ENCODE results near the gene PPP2R5D. TPM values are rescaled to one million over a fixed set of nuclear protein-coding genes. Genes with fewer than 3 reads are reported as not detected.

PPP2R5D gene
- polyA plus RNA-seq, 3 donors = 10.3 to 24.9 (median 14.9) TPM

GRCh38 chr6:42969431-42969830 lies 14.9 kb upstream of the PPP2R5D start:
- no peak for DNase-seq
- peaks cover 42 to 72% of the 10 kb centered on the region in 2 donors for H3K36me3 Mint-ChIP-seq
- no peak overlapping the region for H3K4me3 Mint-ChIP-seq
- Histone ChIP-seq H3K79me2 (ENCODE audit: insufficient read depth, low read length) (no peaks in the 10 kb centered on the region), H3K9ac (ENCODE audit: insufficient read depth, low read length, poor library complexity, severe bottlenecking) (no peak overlapping the region), H3K27ac (ENCODE audit: low read depth in 1 of 2, low read length in 2 of 2) (no peak overlapping the region), H3K36me3 (replicated peaks in 1 of 2; ENCODE audit: control insufficient read depth in 1 of 2, insufficient read depth in 2 of 2, low read length in 2 of 2) (peaks cover 43 to 55% of the 10 kb centered on the region in 2 donors), H3K4me2 (replicated peaks; ENCODE audit: extremely low read depth, low read length, poor library complexity, severe bottlenecking) (no peak overlapping the region), H3K4me1 (ENCODE audit: control insufficient read depth in 1 of 2, insufficient read depth in 2 of 2, low read length in 2 of 2) (peaks cover 7 to 10% of the 10 kb centered on the region in 2 donors), H4K20me1 (ENCODE audit: insufficient read depth, low read length) (peaks cover 8% of the 10 kb centered on the region), H2AFZ (ENCODE audit: insufficient read depth, low read depth, low read length, poor library complexity, severe bottlenecking) (no peak overlapping the region), H3K4me3 (replicated peaks in 1 of 3; ENCODE audit: low read depth in 2 of 3, low read length in 3 of 3) (no peak overlapping the region), H3K27me3 (ENCODE audit: control insufficient read depth in 2 of 2, insufficient read depth in 2 of 2, low read length in 2 of 2) (no peaks in the 10 kb centered on the region), H3K9me3 (replicated peaks in 1 of 2; ENCODE audit: control insufficient read depth in 1 of 2, insufficient read depth in 1 of 2, low read length in 2 of 2) (no peaks in the 10 kb centered on the region)
- TF ChIP-seq CTCF (IDR thresholded peaks at IDR 0.05) = no peak
- peaks cover 0 to 1% (median 0%) of the 10 kb centered on the region in 7 donors for H3K9me3 Mint-ChIP-seq
- WGBS (ENCODE audit: insufficient coverage) = 100% methylated on average over 1 of the region's 2 CpGs
- H3K27ac Mint-ChIP-seq = no peak overlapping the region
- intact Hi-C loops (cut with micrococcal nuclease) = no loop called here
- peaks cover 11% of the 10 kb centered on the region for H3K4me1 Mint-ChIP-seq
- H3K27me3 Mint-ChIP-seq (ENCODE audit: low read depth in 3 of 3) = peaks cover 0 to 2% (median 0%) of the 10 kb centered on the region in 3 donors

- intact Hi-C loops (cut with micrococcal nuclease) = no loop called here
- WGBS (ENCODE audit: insufficient coverage) = 100% methylated on average over 1 of the region's 4 CpGs
- Histone ChIP-seq H3K27ac (ENCODE audit: low read depth in 1 of 2, low read length in 2 of 2) (no peak overlapping the region), H3K4me1 (ENCODE audit: control insufficient read depth in 1 of 2, insufficient read depth in 2 of 2, low read length in 2 of 2) (peaks cover 7 to 10% of the 10 kb centered on the region in 2 donors), H3K36me3 (replicated peaks in 1 of 2; ENCODE audit: control insufficient read depth in 1 of 2, insufficient read depth in 2 of 2, low read length in 2 of 2) (peaks cover 38 to 50% of the 10 kb centered on the region in 2 donors), H3K9me3 (replicated peaks in 1 of 2; ENCODE audit: control insufficient read depth in 1 of 2, insufficient read depth in 1 of 2, low read length in 2 of 2) (no peaks in the 10 kb centered on the region), H3K4me3 (replicated peaks in 1 of 3; ENCODE audit: low read depth in 2 of 3, low read length in 3 of 3) (no peak overlapping the region), H3K9ac (ENCODE audit: insufficient read depth, low read length, poor library complexity, severe bottlenecking) (no peak overlapping the region), H4K20me1 (ENCODE audit: insufficient read depth, low read length) (peaks cover 8% of the 10 kb centered on the region), H2AFZ (ENCODE audit: insufficient read depth, low read depth, low read length, poor library complexity, severe bottlenecking) (no peak overlapping the region), H3K27me3 (ENCODE audit: control insufficient read depth in 2 of 2, insufficient read depth in 2 of 2, low read length in 2 of 2) (no peaks in the 10 kb centered on the region), H3K79me2 (ENCODE audit: insufficient read depth, low read length) (peaks cover under 1% of the 10 kb centered on the region), H3K4me2 (replicated peaks; ENCODE audit: extremely low read depth, low read length, poor library complexity, severe bottlenecking) (no peak overlapping the region)
- H3K36me3 Mint-ChIP-seq = peaks cover 37 to 72% of the 10 kb centered on the region in 2 donors
- TF ChIP-seq CTCF (IDR thresholded peaks at IDR 0.05) = no peak
- peaks cover 0 to 1% (median 0%) of the 10 kb centered on the region in 7 donors for H3K9me3 Mint-ChIP-seq
- peak overlapping the region in 1 of 7 donors; percentile 20 for H3K27ac Mint-ChIP-seq
- H3K4me3 Mint-ChIP-seq = no peak overlapping the region
- no peak for DNase-seq
- H3K27me3 Mint-ChIP-seq (ENCODE audit: low read depth in 3 of 3) = peaks cover 0 to 2% (median 0%) of the 10 kb centered on the region in 3 donors
- H3K4me1 Mint-ChIP-seq = peaks cover 11% of the 10 kb centered on the region
These were observed 14.4 kb upstream of the PPP2R5D start for GRCh38 chr6:42969934-42970333.

All from CD14-positive monocyte (primary cell).